Liver (tissue), 9 donors: Measurements from ENCODE around the gene CMTM7. TPM values are rescaled to one million over a fixed set of nuclear protein-coding genes. Genes with fewer than 3 reads are reported as not detected.

ENCODE experiments used
- DNase-seq: peaks from one replicate; pipeline ENCODE4 v3.0.0-alpha.2; 2017; ENCODE audit warnings: low spot score
- H3K27ac ChIP-seq, 2 donors: one replicate each; pipeline ENCODE4 v1.7.0; 2013; ENCODE audit warnings: inconsistent platforms in 2 of 2, low read length in 2 of 2, control low read depth in 1 of 2, low read depth in 1 of 2, mild to moderate bottlenecking in 1 of 2
- H3K27me3 ChIP-seq, 4 donors: one replicate each; pipeline versions ENCODE4 v1.6.1 to v1.7.0; 2013; ENCODE audit warnings: low read length in 3 of 4, inconsistent platforms in 1 of 4, mild to moderate bottlenecking in 1 of 4, moderate library complexity in 1 of 4; ENCODE audit not compliant: control insufficient read depth in 4 of 4, insufficient read depth in 4 of 4
- H3K36me3 ChIP-seq, 4 donors: one replicate each; pipeline versions ENCODE4 v1.6.1 to v1.7.0; 2013; ENCODE audit warnings: low read length in 3 of 4, mild to moderate bottlenecking in 3 of 4, low read depth in 1 of 4, moderate library complexity in 1 of 4; ENCODE audit not compliant: control insufficient read depth in 4 of 4, insufficient read depth in 3 of 4
- H3K4me1 ChIP-seq, 4 donors: one replicate each; pipeline versions ENCODE4 v1.6.1 to v1.7.0; 2013; ENCODE audit warnings: low read length in 3 of 4, mild to moderate bottlenecking in 3 of 4, moderate library complexity in 1 of 4; ENCODE audit not compliant: control insufficient read depth in 4 of 4, insufficient read depth in 4 of 4
- H3K4me3 ChIP-seq, 3 donors: one replicate each; pipeline versions ENCODE4 v1.6.1 to v1.7.0; 2013; ENCODE audit warnings: low read length in 3 of 3, control low read depth in 1 of 3, low read depth in 1 of 3, mild to moderate bottlenecking in 1 of 3
- H3K9ac ChIP-seq, 2 donors: one replicate each; pipeline ENCODE4 v1.7.0; 2013; ENCODE audit warnings: low read length in 2 of 2, mild to moderate bottlenecking in 2 of 2, moderate library complexity in 2 of 2, control low read depth in 1 of 2, low read depth in 1 of 2
- H3K9me3 ChIP-seq, 4 donors: one replicate each; pipeline versions ENCODE4 v1.6.1 to v1.7.0; 2013; ENCODE audit warnings: low read length in 3 of 4; ENCODE audit not compliant: control insufficient read depth in 4 of 4
- EGR1 ChIP-seq, 2 donors: IDR thresholded peaks; 2 replicates each; pipeline ENCODE4 v1.6.1; 2016 to 2018; ENCODE audit warnings: antibody characterized with exemption in 2 of 2, low read depth in 2 of 2
- FOXA1 ChIP-seq: IDR thresholded peaks from 2 replicates; pipeline ENCODE4 v1.6.1; 2016; ENCODE audit warnings: antibody characterized with exemption
- FOXA2 ChIP-seq: IDR thresholded peaks from 2 replicates; pipeline ENCODE4 v1.6.1; 2016; ENCODE audit warnings: antibody characterized with exemption
- GABPA ChIP-seq, 2 donors: IDR thresholded peaks in 1 of 2; conservative IDR thresholded peaks in 1 of 2; 2 replicates each; pipeline ENCODE4 v1.6.1; 2016; ENCODE audit warnings: antibody characterized with exemption in 2 of 2, mild to moderate bottlenecking in 1 of 2, moderate library complexity in 1 of 2
- HNF4A ChIP-seq, 2 donors: conservative IDR thresholded peaks; 2 replicates each; pipeline ENCODE4 v1.6.1; 2016; ENCODE audit warnings: antibody characterized with exemption in 2 of 2, mild to moderate bottlenecking in 2 of 2
- HNF4G ChIP-seq: IDR thresholded peaks from 2 replicates; pipeline ENCODE4 v1.6.1; 2016; ENCODE audit warnings: antibody characterized with exemption
- JUND ChIP-seq, 2 donors: IDR thresholded peaks; 2 replicates each; pipeline ENCODE4 v1.6.1; 2016; ENCODE audit warnings: antibody characterized with exemption in 2 of 2
- NR2F2 ChIP-seq: IDR thresholded peaks from 2 replicates; pipeline ENCODE4 v1.6.1; 2016; ENCODE audit warnings: antibody characterized with exemption
- RAD21 ChIP-seq, 2 donors: IDR thresholded peaks; 2 replicates each; pipeline ENCODE4 v1.6.1; 2016; ENCODE audit warnings: antibody characterized with exemption in 2 of 2, mild to moderate bottlenecking in 2 of 2
- RXRA ChIP-seq, 2 donors: IDR thresholded peaks; 2 replicates each; pipeline ENCODE4 v1.6.1; 2017 to 2018; ENCODE audit warnings: antibody characterized with exemption in 2 of 2, mild to moderate bottlenecking in 1 of 2
- SP1 ChIP-seq: IDR thresholded peaks from 2 replicates; pipeline ENCODE4 v1.6.1; 2018; ENCODE audit warnings: antibody characterized with exemption, mild to moderate bottlenecking
- TAF1 ChIP-seq: conservative IDR thresholded peaks from 2 replicates; pipeline ENCODE4 v1.6.1; 2016; ENCODE audit warnings: antibody characterized with exemption, mild to moderate bottlenecking
- YY1 ChIP-seq: IDR thresholded peaks from 2 replicates; pipeline ENCODE4 v1.6.1; 2016; ENCODE audit warnings: antibody characterized with exemption, mild to moderate bottlenecking
- WGBS: extraction: QIAGEN DNeasy Blood & Tissue Kit; methylation state at CpG from one replicate; pipeline ENCODE4 v1.1.7; 2013; 5-methylcytosine and 5-hydroxymethylcytosine counted together
- polyA plus RNA-seq, 2 donors: library from polyadenylated mRNA; stranded (reverse) in 1 of 2; unstranded in 1 of 2; fragments of 200-250 nt in 1 of 2; fragments of >200 nt in 1 of 2; fragmentation: Nextera tagmentation in 1 of 2; extraction: Ambion mirVana in 1 of 2; gene quantifications; one replicate each; pipeline versions ENCODE4 v1.2.1 to v1.2.3, GENCODE V29; 2013 to 2015
- total RNA-seq, 2 donors: library from RNA; depleted of rRNA; stranded (reverse); fragments of >200 nt; gene quantifications; one replicate each; pipeline ENCODE4 v1.2.3, GENCODE V29; 2014
- TF ChIP-seq, protein P1 (sequence below): fragments of 150-350 bp; IDR thresholded peaks from 2 replicates; pipeline ENCODE4 v1.5.1; 2017; ENCODE audit warnings: improper control_type of control experiment, low read depth, low read length; ENCODE audit not compliant: missing input control
- TF ChIP-seq, protein P2 (sequence below): IDR thresholded peaks from 2 replicates; pipeline ENCODE4 v1.6.1; 2016; ENCODE audit warnings: antibody characterized with exemption
- TF ChIP-seq, protein P3 (sequence below): IDR thresholded peaks from 2 replicates; pipeline ENCODE4 v1.6.1; 2016; ENCODE audit warnings: antibody characterized with exemption
- TF ChIP-seq, protein P4 (sequence below): IDR thresholded peaks from 2 replicates; pipeline ENCODE4 v1.6.1; 2016; ENCODE audit warnings: antibody characterized with exemption
- TF ChIP-seq, protein P5 (sequence below): IDR thresholded peaks from 2 replicates; pipeline ENCODE4 v1.6.1; 2016; ENCODE audit warnings: antibody characterized with exemption, mild to moderate bottlenecking
- donor health status: healthy.
- donor health status: healthy.
- donor health status: healthy.
- donor health status: healthy.
- donor health status: healthy.

The CMTM7 gene
- total and polyA plus RNA-seq, 4 donors = 3.6 to 20.3 (median 4.1) TPM

DNA sequence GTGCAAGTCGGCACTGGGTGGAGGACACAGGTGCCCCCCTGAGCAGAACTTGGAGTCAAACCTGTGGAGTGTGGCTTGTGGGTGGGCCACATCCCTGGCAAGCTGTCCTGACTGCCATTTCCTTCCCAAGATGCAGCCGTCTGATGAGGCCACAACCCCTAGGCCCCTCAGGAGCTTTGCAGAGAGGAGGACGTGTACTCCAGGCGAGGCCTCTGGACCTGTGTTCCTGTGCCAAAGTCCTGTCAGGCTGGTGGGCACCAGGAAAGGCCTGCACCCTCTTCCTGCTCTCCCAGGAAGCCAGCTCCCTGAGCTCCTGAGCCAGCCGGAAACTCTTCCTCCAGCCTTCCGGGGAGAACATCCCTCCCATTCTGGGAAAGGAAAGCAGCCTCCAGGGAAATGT is 62.5 kb downstream of the CMTM7 start:
- TF ChIP-seq, protein P1, sequence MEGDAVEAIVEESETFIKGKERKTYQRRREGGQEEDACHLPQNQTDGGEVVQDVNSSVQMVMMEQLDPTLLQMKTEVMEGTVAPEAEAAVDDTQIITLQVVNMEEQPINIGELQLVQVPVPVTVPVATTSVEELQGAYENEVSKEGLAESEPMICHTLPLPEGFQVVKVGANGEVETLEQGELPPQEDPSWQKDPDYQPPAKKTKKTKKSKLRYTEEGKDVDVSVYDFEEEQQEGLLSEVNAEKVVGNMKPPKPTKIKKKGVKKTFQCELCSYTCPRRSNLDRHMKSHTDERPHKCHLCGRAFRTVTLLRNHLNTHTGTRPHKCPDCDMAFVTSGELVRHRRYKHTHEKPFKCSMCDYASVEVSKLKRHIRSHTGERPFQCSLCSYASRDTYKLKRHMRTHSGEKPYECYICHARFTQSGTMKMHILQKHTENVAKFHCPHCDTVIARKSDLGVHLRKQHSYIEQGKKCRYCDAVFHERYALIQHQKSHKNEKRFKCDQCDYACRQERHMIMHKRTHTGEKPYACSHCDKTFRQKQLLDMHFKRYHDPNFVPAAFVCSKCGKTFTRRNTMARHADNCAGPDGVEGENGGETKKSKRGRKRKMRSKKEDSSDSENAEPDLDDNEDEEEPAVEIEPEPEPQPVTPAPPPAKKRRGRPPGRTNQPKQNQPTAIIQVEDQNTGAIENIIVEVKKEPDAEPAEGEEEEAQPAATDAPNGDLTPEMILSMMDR = no peak
- TF ChIP-seq, protein P2, sequence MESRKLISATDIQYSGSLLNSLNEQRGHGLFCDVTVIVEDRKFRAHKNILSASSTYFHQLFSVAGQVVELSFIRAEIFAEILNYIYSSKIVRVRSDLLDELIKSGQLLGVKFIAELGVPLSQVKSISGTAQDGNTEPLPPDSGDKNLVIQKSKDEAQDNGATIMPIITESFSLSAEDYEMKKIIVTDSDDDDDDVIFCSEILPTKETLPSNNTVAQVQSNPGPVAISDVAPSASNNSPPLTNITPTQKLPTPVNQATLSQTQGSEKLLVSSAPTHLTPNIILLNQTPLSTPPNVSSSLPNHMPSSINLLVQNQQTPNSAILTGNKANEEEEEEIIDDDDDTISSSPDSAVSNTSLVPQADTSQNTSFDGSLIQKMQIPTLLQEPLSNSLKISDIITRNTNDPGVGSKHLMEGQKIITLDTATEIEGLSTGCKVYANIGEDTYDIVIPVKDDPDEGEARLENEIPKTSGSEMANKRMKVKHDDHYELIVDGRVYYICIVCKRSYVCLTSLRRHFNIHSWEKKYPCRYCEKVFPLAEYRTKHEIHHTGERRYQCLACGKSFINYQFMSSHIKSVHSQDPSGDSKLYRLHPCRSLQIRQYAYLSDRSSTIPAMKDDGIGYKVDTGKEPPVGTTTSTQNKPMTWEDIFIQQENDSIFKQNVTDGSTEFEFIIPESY = no peak
- no peaks in the 10 kb centered on the region for H3K27me3 ChIP-seq
- H3K36me3 ChIP-seq = no peaks in the 10 kb centered on the region
- no peak overlapping the region for H3K4me3 ChIP-seq
- no peak overlapping the region for H3K9ac ChIP-seq
- no peak overlapping the region for H3K27ac ChIP-seq
- 90% methylated on average over 6 of the region's 6 CpGs for WGBS
- no peaks in the 10 kb centered on the region for H3K9me3 ChIP-seq
- DNase-seq = no peak
- H3K4me1 ChIP-seq = peaks cover 0 to 25% (median 19%) of the 10 kb centered on the region in 4 donors

DNA sequence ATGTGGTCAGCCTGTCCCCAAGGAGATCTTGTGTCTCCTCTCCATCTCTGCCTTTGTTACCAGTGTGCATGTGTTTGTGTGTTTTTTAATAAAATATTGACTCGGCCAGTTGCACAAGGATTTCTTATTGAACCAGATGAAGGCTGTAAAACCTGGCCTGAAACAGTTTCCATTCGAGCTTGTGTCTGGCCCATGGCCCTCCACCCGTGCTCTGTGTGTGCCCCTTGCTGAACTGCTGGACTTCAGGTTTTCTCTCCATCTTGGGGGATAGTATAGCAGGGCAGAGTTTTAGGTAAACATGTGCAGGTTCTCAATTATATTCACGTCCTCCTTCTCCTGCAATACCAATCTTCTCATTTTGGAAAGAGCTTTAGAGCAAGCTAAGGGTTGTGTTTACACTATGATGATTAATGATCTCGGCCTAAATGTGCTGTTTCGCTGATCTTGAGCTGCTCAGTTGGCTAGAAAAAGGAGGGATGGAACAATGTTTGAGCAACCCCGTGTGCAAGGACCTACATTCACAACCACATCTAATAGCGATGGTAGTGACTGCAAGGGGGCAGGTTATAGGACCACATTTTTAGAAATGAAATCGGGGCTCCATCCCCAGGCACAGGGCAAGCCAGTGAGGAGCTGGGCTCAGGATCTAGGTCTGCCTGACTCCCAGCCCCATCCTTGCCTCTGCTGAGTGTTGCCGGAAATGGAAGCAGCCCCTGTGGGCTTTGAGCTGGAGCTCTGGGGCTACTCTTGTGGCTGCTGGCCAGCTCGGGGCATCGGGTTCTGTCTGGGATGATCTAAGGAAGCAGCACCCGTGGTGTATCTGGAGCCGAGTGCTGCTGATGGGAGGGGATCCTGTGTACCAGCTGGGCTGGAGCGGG is 63.3 kb downstream of the CMTM7 start:
- Histone ChIP-seq H3K27me3 (no peaks in the 10 kb centered on the region), H3K9ac (no peak overlapping the region), H3K9me3 (no peaks in the 10 kb centered on the region), H3K36me3 (no peaks in the 10 kb centered on the region), H3K27ac (peak overlapping the region in 1 of 2 donors; percentile 22), H3K4me3 (no peak overlapping the region), H3K4me1 (peaks cover 2 to 25% (median 19%) of the 10 kb centered on the region in 4 donors)
- WGBS = 62% methylated on average over 15 of the region's 15 CpGs
- peak in 1 of 2 donors; percentile 51 for TF ChIP-seq RXRA (IDR thresholded peaks at IDR 0.05)
- no peak for TF ChIP-seq EGR1 (IDR thresholded peaks at IDR 0.05; ENCODE audit: low read depth in 2 of 2)
- TF ChIP-seq, protein P2 = no peak
- no peak for TF ChIP-seq GABPA (IDR thresholded peaks at IDR 0.05 in 1 of 2, conservative IDR thresholded peaks at IDR 0.05 in 1 of 2)
- TF ChIP-seq, protein P1 = no peak
- TF ChIP-seq NR2F2 = no peak
- TF ChIP-seq RAD21 (IDR thresholded peaks at IDR 0.05) = no peak
- no peak for TF ChIP-seq JUND (IDR thresholded peaks at IDR 0.05)
- TF ChIP-seq, protein P3, sequence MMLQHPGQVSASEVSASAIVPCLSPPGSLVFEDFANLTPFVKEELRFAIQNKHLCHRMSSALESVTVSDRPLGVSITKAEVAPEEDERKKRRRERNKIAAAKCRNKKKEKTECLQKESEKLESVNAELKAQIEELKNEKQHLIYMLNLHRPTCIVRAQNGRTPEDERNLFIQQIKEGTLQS = no peak
- TF ChIP-seq, protein P4, sequence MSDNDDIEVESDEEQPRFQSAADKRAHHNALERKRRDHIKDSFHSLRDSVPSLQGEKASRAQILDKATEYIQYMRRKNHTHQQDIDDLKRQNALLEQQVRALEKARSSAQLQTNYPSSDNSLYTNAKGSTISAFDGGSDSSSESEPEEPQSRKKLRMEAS = no peak
- no peak for TF ChIP-seq HNF4G
- TF ChIP-seq FOXA2 = no peak
- no peak for TF ChIP-seq TAF1
- TF ChIP-seq SP1 = no peak
- TF ChIP-seq, protein P5, sequence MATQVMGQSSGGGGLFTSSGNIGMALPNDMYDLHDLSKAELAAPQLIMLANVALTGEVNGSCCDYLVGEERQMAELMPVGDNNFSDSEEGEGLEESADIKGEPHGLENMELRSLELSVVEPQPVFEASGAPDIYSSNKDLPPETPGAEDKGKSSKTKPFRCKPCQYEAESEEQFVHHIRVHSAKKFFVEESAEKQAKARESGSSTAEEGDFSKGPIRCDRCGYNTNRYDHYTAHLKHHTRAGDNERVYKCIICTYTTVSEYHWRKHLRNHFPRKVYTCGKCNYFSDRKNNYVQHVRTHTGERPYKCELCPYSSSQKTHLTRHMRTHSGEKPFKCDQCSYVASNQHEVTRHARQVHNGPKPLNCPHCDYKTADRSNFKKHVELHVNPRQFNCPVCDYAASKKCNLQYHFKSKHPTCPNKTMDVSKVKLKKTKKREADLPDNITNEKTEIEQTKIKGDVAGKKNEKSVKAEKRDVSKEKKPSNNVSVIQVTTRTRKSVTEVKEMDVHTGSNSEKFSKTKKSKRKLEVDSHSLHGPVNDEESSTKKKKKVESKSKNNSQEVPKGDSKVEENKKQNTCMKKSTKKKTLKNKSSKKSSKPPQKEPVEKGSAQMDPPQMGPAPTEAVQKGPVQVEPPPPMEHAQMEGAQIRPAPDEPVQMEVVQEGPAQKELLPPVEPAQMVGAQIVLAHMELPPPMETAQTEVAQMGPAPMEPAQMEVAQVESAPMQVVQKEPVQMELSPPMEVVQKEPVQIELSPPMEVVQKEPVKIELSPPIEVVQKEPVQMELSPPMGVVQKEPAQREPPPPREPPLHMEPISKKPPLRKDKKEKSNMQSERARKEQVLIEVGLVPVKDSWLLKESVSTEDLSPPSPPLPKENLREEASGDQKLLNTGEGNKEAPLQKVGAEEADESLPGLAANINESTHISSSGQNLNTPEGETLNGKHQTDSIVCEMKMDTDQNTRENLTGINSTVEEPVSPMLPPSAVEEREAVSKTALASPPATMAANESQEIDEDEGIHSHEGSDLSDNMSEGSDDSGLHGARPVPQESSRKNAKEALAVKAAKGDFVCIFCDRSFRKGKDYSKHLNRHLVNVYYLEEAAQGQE = peak; percentile 92
- no peak for TF ChIP-seq FOXA1
- peak; percentile 13 to 57 for TF ChIP-seq HNF4A (conservative IDR thresholded peaks at IDR 0.05)
- TF ChIP-seq YY1 = no peak
- no peak for DNase-seq
